Progenitor cell of endocrine pancreas (in vitro differentiated cells): ENCODE data around the gene FGF16. TPM values are rescaled to one million over a fixed set of nuclear protein-coding genes. Genes with fewer than 3 reads are reported as not detected.

Experiments
- DNase-seq: peaks from one replicate; pipeline ENCODE4 v3.0.0; 2021; ENCODE audit warnings: low spot score; ENCODE audit not compliant: unreplicated experiment
- H3K27ac Mint-ChIP-seq: 2 replicates; pipeline ENCODE4 v1.8.0; 2021; ENCODE audit warnings: mild to moderate bottlenecking, moderate library complexity, mixed read lengths
- H3K27me3 Mint-ChIP-seq: 2 replicates; pipeline ENCODE4 v1.8.0; 2021; ENCODE audit warnings: mixed read lengths
- H3K36me3 Mint-ChIP-seq: 2 replicates; pipeline ENCODE4 v1.8.0; 2022; ENCODE audit warnings: mixed read lengths; ENCODE audit not compliant: insufficient read depth
- H3K4me1 Mint-ChIP-seq: 2 replicates; pipeline ENCODE4 v1.8.0; 2021; ENCODE audit warnings: low read depth, mixed read lengths
- H3K4me3 Mint-ChIP-seq: 2 replicates; pipeline ENCODE4 v1.8.0; 2021; ENCODE audit warnings: low read depth, mild to moderate bottlenecking, moderate library complexity, mixed read lengths
- H3K9me3 Mint-ChIP-seq: 2 replicates; pipeline ENCODE4 v1.8.0; 2021; ENCODE audit warnings: low read depth, mixed read lengths
- CTCF ChIP-seq: fragments of 200-600 bp; sonication (generic); IDR thresholded peaks from one replicate; pipeline ENCODE4 v1.5.0; 2021; ENCODE audit warnings: antibody characterized with exemption, mild to moderate bottlenecking; ENCODE audit not compliant: unreplicated experiment
- total RNA-seq: library from RNA; stranded (reverse); gene quantifications from 2 replicates; pipeline ENCODE4 v1.2.1, GENCODE V29; 2021

The FGF16 gene
- total RNA-seq, 1 donor from 2014 or later, result not detected

- H3K27ac Mint-ChIP-seq, result no peak overlapping the region
- no peak overlapping the region for H3K4me3 Mint-ChIP-seq
- no peaks in the 10 kb centered on the region for H3K36me3 Mint-ChIP-seq
- no peaks in the 10 kb centered on the region for H3K4me1 Mint-ChIP-seq
- H3K27me3 Mint-ChIP-seq, result no peaks in the 10 kb centered on the region
- peaks cover 23% of the 10 kb centered on the region for H3K9me3 Mint-ChIP-seq
- no peak for DNase-seq
- TF ChIP-seq CTCF, result no peak
Observed at GRCh38 chrX:77428551-77428950, 18.6 kb upstream of the FGF16 start.

GRCh38 chrX:77431227-77431626 is 16.0 kb upstream of the FGF16 start:
- no peaks in the 10 kb centered on the region for H3K36me3 Mint-ChIP-seq
- no peak for DNase-seq
- TF ChIP-seq CTCF, result no peak
- peaks cover 20% of the 10 kb centered on the region for H3K9me3 Mint-ChIP-seq
- H3K4me3 Mint-ChIP-seq, result no peak overlapping the region
- no peaks in the 10 kb centered on the region for H3K27me3 Mint-ChIP-seq
- H3K27ac Mint-ChIP-seq, result no peak overlapping the region
- H3K4me1 Mint-ChIP-seq, result no peaks in the 10 kb centered on the region

- H3K4me1 Mint-ChIP-seq, result no peaks in the 10 kb centered on the region
- no peak for TF ChIP-seq CTCF
- H3K4me3 Mint-ChIP-seq, result no peak overlapping the region
- H3K27me3 Mint-ChIP-seq, result no peaks in the 10 kb centered on the region
- DNase-seq, result no peak
- H3K36me3 Mint-ChIP-seq, result no peaks in the 10 kb centered on the region
- no peak overlapping the region for H3K27ac Mint-ChIP-seq
- peaks cover 10% of the 10 kb centered on the region for H3K9me3 Mint-ChIP-seq
Observed at GRCh38 chrX:77433001-77433400, 14.2 kb upstream of the FGF16 start.

- H3K36me3 Mint-ChIP-seq, result no peaks in the 10 kb centered on the region
- no peak overlapping the region for H3K4me3 Mint-ChIP-seq
- no peak overlapping the region for H3K27ac Mint-ChIP-seq
- TF ChIP-seq CTCF, result no peak
- peaks cover 12% of the 10 kb centered on the region for H3K9me3 Mint-ChIP-seq
- H3K4me1 Mint-ChIP-seq, result no peaks in the 10 kb centered on the region
- DNase-seq, result no peak
- H3K27me3 Mint-ChIP-seq, result no peaks in the 10 kb centered on the region
Observed at GRCh38 chrX:77434962-77435361, 12.2 kb upstream of the FGF16 start.

GRCh38 chrX:77436271-77436670 is 10.9 kb upstream of the FGF16 start:
- DNase-seq, result no peak
- TF ChIP-seq CTCF, result no peak
- no peak overlapping the region for H3K4me3 Mint-ChIP-seq
- H3K27ac Mint-ChIP-seq, result no peak overlapping the region
- no peaks in the 10 kb centered on the region for H3K4me1 Mint-ChIP-seq
- no peaks in the 10 kb centered on the region for H3K36me3 Mint-ChIP-seq
- H3K9me3 Mint-ChIP-seq, result peaks cover 9% of the 10 kb centered on the region
- H3K27me3 Mint-ChIP-seq, result no peaks in the 10 kb centered on the region
